Stomach (tissue), 4 donors: ENCODE measurements around the gene KCNG2.

Experiments used
- EP300 ChIP-seq: sonication (generic); formaldehyde crosslinking; IDR thresholded peaks from one replicate; pipeline ENCODE4 v1.6.1; 2017; ENCODE audit warnings: antibody characterized with exemption
- POLR2A ChIP-seq, 4 donors: fragments of 450-650 bp; IDR thresholded peaks; one replicate each; pipeline ENCODE4 v1.6.1; 2016; ENCODE audit warnings: antibody characterized with exemption in 4 of 4, control low read depth in 2 of 4, mild to moderate bottlenecking in 1 of 4, moderate library complexity in 1 of 4
- POLR2AphosphoS5 ChIP-seq, 3 donors: sonication (generic); formaldehyde crosslinking; IDR thresholded peaks; one replicate each; pipeline ENCODE4 v1.6.1; 2016; ENCODE audit warnings: antibody characterized with exemption in 3 of 3
- TF ChIP-seq, protein P1 (sequence below), 7 experiments: fragments of 450-650 bp in 4 of 7; fragments of 200-600 bp in 3 of 7; sonication (generic) in 3 of 7; IDR thresholded peaks; one replicate each; pipeline ENCODE4 v1.5.1; 2016 to 2019; ENCODE audit warnings: antibody characterized with exemption in 7 of 7, control low read depth in 2 of 7, mild to moderate bottlenecking in 1 of 7

GRCh38 chr18:79819968-79820351 lies 22.2 kb downstream of the KCNG2 start:
- TF ChIP-seq POLR2A (IDR thresholded peaks at IDR 0.05) (no peak), POLR2AphosphoS5 (IDR thresholded peaks at IDR 0.05) (no peak), EP300 (no peak)
- TF ChIP-seq, protein P1, sequence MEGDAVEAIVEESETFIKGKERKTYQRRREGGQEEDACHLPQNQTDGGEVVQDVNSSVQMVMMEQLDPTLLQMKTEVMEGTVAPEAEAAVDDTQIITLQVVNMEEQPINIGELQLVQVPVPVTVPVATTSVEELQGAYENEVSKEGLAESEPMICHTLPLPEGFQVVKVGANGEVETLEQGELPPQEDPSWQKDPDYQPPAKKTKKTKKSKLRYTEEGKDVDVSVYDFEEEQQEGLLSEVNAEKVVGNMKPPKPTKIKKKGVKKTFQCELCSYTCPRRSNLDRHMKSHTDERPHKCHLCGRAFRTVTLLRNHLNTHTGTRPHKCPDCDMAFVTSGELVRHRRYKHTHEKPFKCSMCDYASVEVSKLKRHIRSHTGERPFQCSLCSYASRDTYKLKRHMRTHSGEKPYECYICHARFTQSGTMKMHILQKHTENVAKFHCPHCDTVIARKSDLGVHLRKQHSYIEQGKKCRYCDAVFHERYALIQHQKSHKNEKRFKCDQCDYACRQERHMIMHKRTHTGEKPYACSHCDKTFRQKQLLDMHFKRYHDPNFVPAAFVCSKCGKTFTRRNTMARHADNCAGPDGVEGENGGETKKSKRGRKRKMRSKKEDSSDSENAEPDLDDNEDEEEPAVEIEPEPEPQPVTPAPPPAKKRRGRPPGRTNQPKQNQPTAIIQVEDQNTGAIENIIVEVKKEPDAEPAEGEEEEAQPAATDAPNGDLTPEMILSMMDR (IDR thresholded peaks at IDR 0.05): no peak
